Uterus (tissue), 4 donors: Measurements from ENCODE around the gene RER1. TPM values are rescaled to one million over a fixed set of nuclear protein-coding genes. Genes with fewer than 3 reads are reported as not detected.

ENCODE experiments used
- DNase-seq, 2 donors: peaks; one replicate each; pipeline ENCODE4 v3.0.0-alpha.2; 2019 to 2020
- H3K27ac ChIP-seq, 2 donors: fragments of 200-600 bp; sonication (generic); 1 replicate in 1 of 2; 2 replicates in 1 of 2; pipeline ENCODE4 v1.5.1; 2016 to 2018
- H3K27me3 ChIP-seq, 2 donors: fragments of 200-600 bp; sonication (generic); one replicate each; pipeline ENCODE4 v1.5.1; 2018 to 2019; ENCODE audit warnings: control low read depth in 1 of 2
- H3K36me3 ChIP-seq, 2 donors: fragments of 200-600 bp; sonication (generic); one replicate each; pipeline ENCODE4 v1.5.1; 2019; ENCODE audit warnings: control low read depth in 1 of 2
- H3K4me1 ChIP-seq, 2 donors: fragments of 200-600 bp; sonication (generic); one replicate each; pipeline ENCODE4 v1.5.1; 2018 to 2019; ENCODE audit warnings: control low read depth in 1 of 2
- H3K4me3 ChIP-seq, 2 donors: fragments of 200-600 bp; sonication (generic); 1 replicate in 1 of 2; 2 replicates in 1 of 2; pipeline ENCODE4 v1.5.1; 2018 to 2019; ENCODE audit warnings: mild to moderate bottlenecking in 1 of 2
- H3K9me3 ChIP-seq, 2 donors: fragments of 200-600 bp; sonication (generic); one replicate each; pipeline ENCODE4 v1.5.1; 2019; ENCODE audit warnings: control low read depth in 1 of 2
- POLR2A ChIP-seq, 2 donors: fragments of 450-650 bp; IDR thresholded peaks; one replicate each; pipeline ENCODE4 v1.6.1; 2016; ENCODE audit warnings: antibody characterized with exemption in 2 of 2, mild to moderate bottlenecking in 1 of 2, moderate library complexity in 1 of 2
- intact Hi-C: fragments of 100-400 bp; cut with DNase I; formaldehyde crosslinking; loops from one replicate; pipeline ENCODE4 v1.15.1; 2023; ENCODE audit warnings: low total_unique reads
- total RNA-seq, 4 donors: library from RNA; depleted of rRNA in 3 of 4; stranded (reverse); fragments of >200 nt in 3 of 4; gene quantifications; one replicate each; pipeline versions ENCODE4 v1.1.0 to v1.2.4, GENCODE V29; 2014 to 2023
- TF ChIP-seq, protein P1 (sequence below), 4 experiments: fragments of 200-600 bp in 2 of 4; fragments of 450-650 bp in 2 of 4; sonication (generic) in 2 of 4; IDR thresholded peaks; one replicate each; pipeline ENCODE4 v1.5.1; 2016 to 2019; ENCODE audit warnings: antibody characterized with exemption in 4 of 4, mild to moderate bottlenecking in 2 of 4, moderate library complexity in 1 of 4
- donor health status: DM: yes; HTN: yes; CAD: no.

Gene RER1
- total RNA-seq, 4 donors from 2014 or later, result 34.1 to 105 (median 57.3) TPM

DNA sequence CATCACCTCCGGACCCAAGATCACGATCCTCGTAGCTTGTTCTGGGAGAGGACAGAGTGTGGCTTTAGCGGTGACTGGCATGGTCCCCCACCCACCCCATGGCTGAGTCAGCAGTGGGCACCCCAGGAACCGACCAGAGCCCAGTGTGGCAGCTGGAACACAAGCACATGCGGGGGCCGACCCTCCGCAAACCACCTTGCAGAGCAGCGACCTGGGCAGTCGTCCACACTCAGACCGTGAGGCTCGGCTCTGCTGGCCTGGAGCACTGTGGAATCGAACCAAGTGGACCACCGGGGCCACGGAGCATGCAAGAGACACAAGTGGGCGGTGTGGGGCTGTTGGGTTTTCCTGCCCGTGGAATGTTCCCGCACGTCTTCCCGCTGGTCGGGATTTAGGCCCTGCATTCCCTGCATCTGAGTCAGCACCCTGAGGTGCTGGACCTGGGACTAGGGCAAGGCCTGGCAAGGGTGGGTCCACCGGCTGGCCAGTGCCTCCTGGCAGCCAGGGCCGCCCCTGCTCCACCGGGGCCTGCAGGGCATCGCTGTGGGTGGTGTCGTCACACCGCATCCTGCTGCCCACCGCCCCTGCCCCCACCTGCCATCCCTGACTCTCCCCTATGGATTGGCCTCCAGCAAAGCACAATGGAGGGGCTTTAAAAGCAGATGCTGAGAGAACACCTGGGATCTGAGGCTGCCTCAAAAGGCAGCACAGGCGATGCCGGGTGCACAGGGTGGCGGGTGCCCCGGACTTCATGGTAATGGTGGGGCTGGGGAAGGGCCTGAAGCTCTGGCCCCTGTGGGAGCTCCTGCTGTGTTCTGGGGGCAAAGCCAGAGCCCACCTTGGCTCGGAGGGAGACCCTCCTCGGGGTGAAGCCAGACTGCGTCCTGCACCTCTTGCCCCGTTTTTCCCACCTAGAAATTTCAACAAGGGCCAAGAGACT lies 18.8 kb upstream of the RER1 start:
- H3K27ac ChIP-seq, result no peak overlapping the region
- TF ChIP-seq POLR2A (IDR thresholded peaks at IDR 0.05), result no peak
- TF ChIP-seq, protein P1, sequence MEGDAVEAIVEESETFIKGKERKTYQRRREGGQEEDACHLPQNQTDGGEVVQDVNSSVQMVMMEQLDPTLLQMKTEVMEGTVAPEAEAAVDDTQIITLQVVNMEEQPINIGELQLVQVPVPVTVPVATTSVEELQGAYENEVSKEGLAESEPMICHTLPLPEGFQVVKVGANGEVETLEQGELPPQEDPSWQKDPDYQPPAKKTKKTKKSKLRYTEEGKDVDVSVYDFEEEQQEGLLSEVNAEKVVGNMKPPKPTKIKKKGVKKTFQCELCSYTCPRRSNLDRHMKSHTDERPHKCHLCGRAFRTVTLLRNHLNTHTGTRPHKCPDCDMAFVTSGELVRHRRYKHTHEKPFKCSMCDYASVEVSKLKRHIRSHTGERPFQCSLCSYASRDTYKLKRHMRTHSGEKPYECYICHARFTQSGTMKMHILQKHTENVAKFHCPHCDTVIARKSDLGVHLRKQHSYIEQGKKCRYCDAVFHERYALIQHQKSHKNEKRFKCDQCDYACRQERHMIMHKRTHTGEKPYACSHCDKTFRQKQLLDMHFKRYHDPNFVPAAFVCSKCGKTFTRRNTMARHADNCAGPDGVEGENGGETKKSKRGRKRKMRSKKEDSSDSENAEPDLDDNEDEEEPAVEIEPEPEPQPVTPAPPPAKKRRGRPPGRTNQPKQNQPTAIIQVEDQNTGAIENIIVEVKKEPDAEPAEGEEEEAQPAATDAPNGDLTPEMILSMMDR (IDR thresholded peaks at IDR 0.05), result no peak
- H3K36me3 ChIP-seq, result no peaks in the 10 kb centered on the region
- H3K9me3 ChIP-seq, result no peaks in the 10 kb centered on the region
- H3K27me3 ChIP-seq, result no peaks in the 10 kb centered on the region
- DNase-seq, result no peak
- H3K4me1 ChIP-seq, result no peaks in the 10 kb centered on the region
- H3K4me3 ChIP-seq, result no peak overlapping the region
- intact Hi-C loops, result no loop called here

DNA sequence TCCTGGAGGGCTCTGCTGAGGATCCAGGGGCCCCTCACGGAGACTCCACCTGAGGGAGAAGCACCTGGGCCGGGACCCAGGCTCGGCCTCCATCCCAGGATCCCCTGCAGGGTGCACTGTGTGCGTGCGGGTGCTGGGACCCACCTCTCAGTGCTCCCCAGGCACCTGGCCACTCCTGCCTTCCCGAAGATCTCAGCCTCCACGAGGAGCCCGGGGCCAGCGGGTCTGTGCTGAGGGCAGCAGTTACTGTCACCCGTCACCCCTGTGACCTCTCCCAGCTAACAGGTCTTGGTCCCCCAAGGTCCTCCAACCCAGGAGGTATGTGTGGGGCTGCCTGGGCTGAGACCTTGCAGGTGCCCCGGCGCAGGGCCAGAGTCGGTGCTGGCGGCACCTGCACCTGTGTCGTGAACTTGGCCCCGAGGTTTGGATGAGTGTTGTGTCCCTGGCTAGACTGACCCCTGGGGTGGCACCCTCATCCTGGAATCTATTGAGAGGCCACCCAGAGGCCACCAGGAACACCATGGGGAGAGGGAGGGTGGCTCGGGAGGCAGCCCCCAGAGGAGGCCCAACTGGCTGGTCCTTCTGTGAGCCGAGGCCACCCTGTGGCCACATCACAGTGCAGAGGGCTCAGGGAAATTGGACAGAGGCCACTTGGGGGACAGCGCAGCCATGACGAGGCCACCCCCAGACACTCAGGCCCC lies 17.9 kb upstream of the RER1 start:
- H3K4me1 ChIP-seq, result no peaks in the 10 kb centered on the region
- no peaks in the 10 kb centered on the region for H3K36me3 ChIP-seq
- no peaks in the 10 kb centered on the region for H3K27me3 ChIP-seq
- TF ChIP-seq, protein P1 (IDR thresholded peaks at IDR 0.05), result no peak
- no peak for TF ChIP-seq POLR2A (IDR thresholded peaks at IDR 0.05)
- no peak overlapping the region for H3K4me3 ChIP-seq
- intact Hi-C loops, result no loop called here
- H3K9me3 ChIP-seq, result no peaks in the 10 kb centered on the region
- DNase-seq, result no peak
- H3K27ac ChIP-seq, result no peak overlapping the region

DNA sequence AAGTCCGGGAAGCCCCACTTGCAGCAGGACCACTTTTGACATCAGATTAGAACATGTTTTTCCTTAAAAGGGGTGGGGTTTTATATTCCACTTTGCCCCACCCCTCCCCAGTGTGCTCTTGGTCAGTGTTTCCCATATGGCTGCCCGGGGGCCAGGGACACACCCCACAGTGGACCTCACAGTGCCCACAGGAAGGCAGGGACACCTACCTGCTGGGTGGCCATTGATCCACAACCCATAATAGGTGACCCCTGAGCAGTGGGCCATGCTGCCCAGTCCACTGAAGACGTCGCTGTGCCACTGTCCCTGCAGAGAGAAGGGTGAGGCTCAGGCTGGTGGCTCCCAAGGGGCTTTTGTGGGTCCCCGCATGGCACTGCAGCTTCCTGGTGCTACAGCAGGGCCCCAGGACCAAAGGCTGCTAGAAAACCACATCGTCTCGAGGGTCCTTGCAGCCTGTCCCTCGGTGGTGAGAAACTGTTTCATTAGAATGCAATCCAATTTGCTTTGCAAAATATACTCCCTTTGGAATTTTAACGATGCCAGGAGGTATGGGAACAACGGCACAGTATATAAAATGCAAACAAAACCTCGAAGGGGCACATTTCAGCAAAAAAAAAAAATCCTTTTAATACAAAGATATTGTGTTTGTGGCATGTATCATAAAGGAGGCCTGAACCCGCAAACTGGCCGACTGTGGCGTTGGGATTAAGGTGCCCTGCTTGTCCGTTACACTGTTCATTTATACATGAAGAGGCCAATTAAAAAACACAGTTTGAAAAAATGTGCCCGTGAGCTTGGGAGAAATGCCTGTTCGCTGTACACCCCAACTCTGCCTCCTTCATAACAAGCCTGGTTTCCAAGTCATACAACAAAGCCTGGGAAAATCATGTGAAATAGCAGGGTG lies 17.1 kb upstream of the RER1 start:
- H3K4me1 ChIP-seq, result no peaks in the 10 kb centered on the region
- no peak overlapping the region for H3K27ac ChIP-seq
- H3K27me3 ChIP-seq, result no peaks in the 10 kb centered on the region
- no peak overlapping the region for H3K4me3 ChIP-seq
- intact Hi-C loops, result no loop called here
- H3K9me3 ChIP-seq, result no peaks in the 10 kb centered on the region
- TF ChIP-seq POLR2A (IDR thresholded peaks at IDR 0.05), result no peak
- TF ChIP-seq, protein P1 (IDR thresholded peaks at IDR 0.05), result no peak
- H3K36me3 ChIP-seq, result no peaks in the 10 kb centered on the region
- DNase-seq, result no peak

DNA sequence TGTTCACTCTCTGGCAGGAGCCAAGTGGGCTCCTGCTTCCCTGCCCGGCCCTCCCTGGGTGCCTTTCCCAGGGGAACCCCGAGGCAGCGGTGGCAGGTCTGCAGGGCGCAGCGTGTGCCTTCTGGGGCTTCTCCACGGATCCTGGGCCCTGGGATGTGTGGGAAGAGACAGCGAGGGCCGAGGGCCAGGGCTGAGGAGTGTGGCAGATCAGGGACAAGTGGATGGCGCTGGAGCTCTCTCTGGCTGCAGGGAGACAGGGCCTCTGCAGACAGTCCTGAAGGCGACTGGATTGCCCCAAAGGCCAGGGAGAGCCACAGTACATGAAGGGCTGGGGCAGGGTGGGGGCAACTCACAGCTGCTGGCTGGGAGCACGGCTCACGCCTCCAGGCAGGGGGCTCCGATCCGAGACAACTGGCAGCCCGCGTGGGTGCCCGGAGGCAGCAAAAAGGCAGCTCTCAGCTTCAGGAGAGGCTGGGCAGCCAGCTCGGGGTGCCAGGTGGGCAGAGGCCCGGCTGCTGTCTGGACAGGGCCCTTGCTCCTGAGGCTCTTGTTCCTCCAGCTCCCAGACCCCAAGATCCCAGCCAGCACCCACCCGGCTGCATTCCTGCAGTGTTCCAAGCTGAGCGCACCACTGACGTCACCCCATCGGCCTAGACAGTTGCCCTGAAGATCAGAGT lies 16.3 kb upstream of the RER1 start:
- no peak overlapping the region for H3K27ac ChIP-seq
- no peaks in the 10 kb centered on the region for H3K4me1 ChIP-seq
- no peaks in the 10 kb centered on the region for H3K9me3 ChIP-seq
- no peak for DNase-seq
- no peak for TF ChIP-seq POLR2A (IDR thresholded peaks at IDR 0.05)
- TF ChIP-seq, protein P1 (IDR thresholded peaks at IDR 0.05), result no peak
- H3K27me3 ChIP-seq, result no peaks in the 10 kb centered on the region
- intact Hi-C loops, result no loop called here
- no peak overlapping the region for H3K4me3 ChIP-seq
- H3K36me3 ChIP-seq, result no peaks in the 10 kb centered on the region
